SK-N-SH (cell line): ENCODE data around the gene FAM83D.

Experiments
- EP300 ChIP-seq, 2 experiments: IDR thresholded peaks; 2 replicates each; pipeline versions ENCODE4 v1.4.0 to v1.6.1; 2012; ENCODE audit warnings: borderline replicate concordance in 1 of 2, low read depth in 1 of 2, low read length in 1 of 2
- EZH2phosphoT487 ChIP-seq: fragments of 200-600 bp; sonication (generic); IDR thresholded peaks from 2 replicates; pipeline ENCODE4 v1.6.1; 2017; ENCODE audit warnings: low read depth, mixed run types, mild to moderate bottlenecking, antibody characterized with exemption, moderate library complexity, borderline replicate concordance
- MXI1 ChIP-seq: IDR thresholded peaks from 2 replicates; pipeline ENCODE4 v1.6.1; 2012; ENCODE audit warnings: mild to moderate bottlenecking, low read depth, low read length, improper control_type of control experiment
- POLR2AphosphoS5 ChIP-seq: IDR thresholded peaks from 2 replicates; pipeline ENCODE4 v1.6.1; 2012; ENCODE audit warnings: low read depth, low read length
- SIN3A ChIP-seq: IDR thresholded peaks from 2 replicates; pipeline ENCODE4 v1.6.1; 2012; ENCODE audit warnings: low read depth, mild to moderate bottlenecking, low read length, moderate library complexity, borderline replicate concordance
- SMC3 ChIP-seq: IDR thresholded peaks from 2 replicates; pipeline ENCODE4 v1.6.1; 2012; ENCODE audit warnings: low read depth, low read length, improper control_type of control experiment
- TAF1 ChIP-seq: IDR thresholded peaks from 2 replicates; pipeline ENCODE4 v1.6.1; 2012; ENCODE audit warnings: low read depth, mild to moderate bottlenecking, low read length, moderate library complexity, borderline replicate concordance
- TF ChIP-seq, protein P1 (sequence below): IDR thresholded peaks from 2 replicates; pipeline ENCODE4 v1.4.0; 2012; ENCODE audit warnings: low read depth
- TF ChIP-seq, protein P2 (sequence below): fragments of 200-600 bp; sonication (generic); IDR thresholded peaks from 2 replicates; pipeline ENCODE4 v1.6.1; 2017; ENCODE audit warnings: antibody characterized with exemption, mild to moderate bottlenecking, moderate library complexity
- TF ChIP-seq, protein P3 (sequence below): fragments of 150-350 bp; IDR thresholded peaks from 2 replicates; pipeline ENCODE4 v1.6.1; 2016; ENCODE audit warnings: mild to moderate bottlenecking, low read depth, low read length

DNA sequence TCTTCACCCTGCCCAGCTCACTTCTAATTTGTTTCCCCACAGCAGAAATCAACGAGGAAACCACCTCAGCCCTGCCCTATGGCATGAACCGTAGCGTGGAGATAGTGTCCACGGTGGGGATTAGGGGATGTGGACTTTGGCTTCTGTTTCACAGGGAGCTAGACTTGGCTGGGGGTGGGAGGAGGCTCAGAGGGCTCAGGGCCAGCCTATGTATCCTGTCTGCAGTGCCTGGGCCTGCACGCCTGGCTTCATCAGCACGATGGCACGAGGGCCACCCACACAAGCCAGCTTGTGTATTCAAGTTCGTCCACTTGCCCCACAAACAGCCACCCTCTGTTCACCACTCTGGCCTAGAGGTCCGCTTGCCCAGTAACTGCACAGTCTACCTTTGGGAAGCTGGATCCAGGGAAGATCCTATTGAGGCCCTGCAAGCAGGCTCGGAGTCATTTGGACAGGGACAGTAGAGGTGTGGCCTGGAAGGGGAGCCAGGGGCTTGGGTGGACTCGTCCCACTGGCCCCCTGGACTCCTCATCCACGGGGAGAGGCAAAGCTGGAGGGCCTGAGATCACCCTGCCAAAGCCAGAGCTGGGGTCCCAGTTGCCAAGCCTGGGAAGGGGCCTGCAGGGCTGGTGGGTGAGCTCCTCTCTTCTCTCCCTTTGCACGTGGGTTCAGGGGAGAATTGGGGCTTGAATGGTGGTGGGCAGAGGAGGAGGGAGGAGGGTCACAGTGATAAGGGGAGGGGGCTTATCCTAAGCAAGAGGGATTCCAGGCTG, 38.0 kb upstream of the FAM83D start:
- TF ChIP-seq, protein P1, sequence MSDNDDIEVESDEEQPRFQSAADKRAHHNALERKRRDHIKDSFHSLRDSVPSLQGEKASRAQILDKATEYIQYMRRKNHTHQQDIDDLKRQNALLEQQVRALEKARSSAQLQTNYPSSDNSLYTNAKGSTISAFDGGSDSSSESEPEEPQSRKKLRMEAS, result no peak
- TF ChIP-seq POLR2AphosphoS5, result no peak
- TF ChIP-seq, protein P2, sequence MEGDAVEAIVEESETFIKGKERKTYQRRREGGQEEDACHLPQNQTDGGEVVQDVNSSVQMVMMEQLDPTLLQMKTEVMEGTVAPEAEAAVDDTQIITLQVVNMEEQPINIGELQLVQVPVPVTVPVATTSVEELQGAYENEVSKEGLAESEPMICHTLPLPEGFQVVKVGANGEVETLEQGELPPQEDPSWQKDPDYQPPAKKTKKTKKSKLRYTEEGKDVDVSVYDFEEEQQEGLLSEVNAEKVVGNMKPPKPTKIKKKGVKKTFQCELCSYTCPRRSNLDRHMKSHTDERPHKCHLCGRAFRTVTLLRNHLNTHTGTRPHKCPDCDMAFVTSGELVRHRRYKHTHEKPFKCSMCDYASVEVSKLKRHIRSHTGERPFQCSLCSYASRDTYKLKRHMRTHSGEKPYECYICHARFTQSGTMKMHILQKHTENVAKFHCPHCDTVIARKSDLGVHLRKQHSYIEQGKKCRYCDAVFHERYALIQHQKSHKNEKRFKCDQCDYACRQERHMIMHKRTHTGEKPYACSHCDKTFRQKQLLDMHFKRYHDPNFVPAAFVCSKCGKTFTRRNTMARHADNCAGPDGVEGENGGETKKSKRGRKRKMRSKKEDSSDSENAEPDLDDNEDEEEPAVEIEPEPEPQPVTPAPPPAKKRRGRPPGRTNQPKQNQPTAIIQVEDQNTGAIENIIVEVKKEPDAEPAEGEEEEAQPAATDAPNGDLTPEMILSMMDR, result no peak
- TF ChIP-seq, protein P3, sequence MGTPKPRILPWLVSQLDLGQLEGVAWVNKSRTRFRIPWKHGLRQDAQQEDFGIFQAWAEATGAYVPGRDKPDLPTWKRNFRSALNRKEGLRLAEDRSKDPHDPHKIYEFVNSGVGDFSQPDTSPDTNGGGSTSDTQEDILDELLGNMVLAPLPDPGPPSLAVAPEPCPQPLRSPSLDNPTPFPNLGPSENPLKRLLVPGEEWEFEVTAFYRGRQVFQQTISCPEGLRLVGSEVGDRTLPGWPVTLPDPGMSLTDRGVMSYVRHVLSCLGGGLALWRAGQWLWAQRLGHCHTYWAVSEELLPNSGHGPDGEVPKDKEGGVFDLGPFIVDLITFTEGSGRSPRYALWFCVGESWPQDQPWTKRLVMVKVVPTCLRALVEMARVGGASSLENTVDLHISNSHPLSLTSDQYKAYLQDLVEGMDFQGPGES, result no peak
- no peak for TF ChIP-seq EP300 (IDR thresholded peaks at IDR 0.05; ENCODE audit: borderline replicate concordance in 1 of 2, low read depth in 1 of 2, low read length in 1 of 2)
- no peak for TF ChIP-seq MXI1
- TF ChIP-seq SMC3, result no peak
- no peak for TF ChIP-seq EZH2phosphoT487
- no peak for TF ChIP-seq SIN3A
- TF ChIP-seq TAF1, result no peak
